Measurements from ENCODE around the gene TRAPPC2B.

Gene TRAPPC2B

DNA sequence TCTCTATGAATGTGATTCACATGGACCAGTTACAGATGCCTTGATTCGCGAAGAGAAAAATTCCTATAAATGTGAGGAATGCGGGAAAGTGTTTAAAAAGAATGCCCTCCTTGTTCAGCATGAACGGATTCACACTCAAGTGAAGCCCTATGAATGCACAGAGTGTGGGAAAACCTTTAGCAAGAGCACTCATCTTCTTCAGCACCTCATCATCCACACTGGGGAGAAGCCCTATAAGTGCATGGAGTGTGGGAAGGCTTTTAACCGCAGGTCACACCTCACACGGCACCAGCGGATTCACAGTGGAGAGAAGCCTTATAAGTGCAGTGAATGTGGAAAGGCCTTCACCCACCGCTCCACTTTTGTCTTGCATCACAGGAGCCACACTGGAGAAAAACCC, 35.4 kb upstream of the TRAPPC2B start:
- TF ChIP-seq EZH2phosphoT487 (IDR thresholded peaks at IDR 0.05; ENCODE audit: low read depth) (no peak), CTCF (IDR thresholded peaks at IDR 0.05; ENCODE audit: low read depth, low read length) (no peak)
- H3K27ac ChIP-seq (ENCODE audit: low read length) = no peak overlapping the region
- 0 out of 2 replicates have a peak, but pooled peaks cover 3% of the 10 kb centered on the region for H4K20me1 ChIP-seq (ENCODE audit: insufficient read depth, low read length)
- no peak overlapping the region for H3K4me3 ChIP-seq (ENCODE audit: low read length)
- H3K9me3 ChIP-seq (ENCODE audit: insufficient read depth, low read length) = no peaks in the 10 kb centered on the region
- no peak overlapping the region for H3K9ac ChIP-seq (ENCODE audit: low read length)
- no peak overlapping the region for H3K4me2 ChIP-seq (ENCODE audit: low read length)
- H2AFZ ChIP-seq (ENCODE audit: low read depth, low read length) = no peak overlapping the region
- H3K36me3 ChIP-seq (replicated peaks; ENCODE audit: low read depth, low read length) = peaks cover 68% of the 10 kb centered on the region
- no peaks in the 10 kb centered on the region for H3K27me3 ChIP-seq (ENCODE audit: low read depth, low read length)
- peaks cover 29% of the 10 kb centered on the region for H3K79me2 ChIP-seq (ENCODE audit: low read length)
- H3K4me1 ChIP-seq (ENCODE audit: low read length) = no peaks in the 10 kb centered on the region

DNA sequence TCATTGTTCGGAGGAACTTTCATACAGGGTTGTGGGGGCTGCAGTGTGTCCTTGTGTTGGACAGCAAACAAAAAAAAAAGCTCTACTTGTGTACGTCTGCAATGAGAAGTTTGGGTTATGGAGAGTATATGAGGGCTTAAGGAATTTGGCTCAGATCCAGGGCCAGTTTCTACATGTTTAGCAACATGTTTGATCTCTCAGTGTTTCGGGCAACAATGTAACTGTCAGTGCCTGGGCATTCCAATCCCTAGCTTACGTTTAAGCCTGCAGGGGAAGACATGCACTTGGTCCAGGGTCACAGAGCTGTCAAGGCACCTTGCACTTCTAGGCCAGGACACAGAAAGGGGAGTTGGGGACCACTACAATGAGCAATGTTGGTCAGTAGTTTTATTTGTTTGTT, 29.2 kb upstream of the TRAPPC2B start:
- Histone ChIP-seq H2AFZ (ENCODE audit: low read depth, low read length) (no peak overlapping the region), H3K4me1 (ENCODE audit: low read length) (no peaks in the 10 kb centered on the region), H3K36me3 (replicated peaks; ENCODE audit: low read depth, low read length) (peaks cover 18% of the 10 kb centered on the region), H3K79me2 (ENCODE audit: low read length) (peaks cover 14% of the 10 kb centered on the region; the same call in 1 of the 2 replicates), H4K20me1 (ENCODE audit: insufficient read depth, low read length) (no peaks in the 10 kb centered on the region), H3K4me2 (ENCODE audit: low read length) (no peak overlapping the region), H3K9me3 (ENCODE audit: insufficient read depth, low read length) (no peaks in the 10 kb centered on the region), H3K27me3 (ENCODE audit: low read depth, low read length) (no peaks in the 10 kb centered on the region), H3K27ac (ENCODE audit: low read length) (no peak overlapping the region), H3K4me3 (ENCODE audit: low read length) (no peak overlapping the region), H3K9ac (ENCODE audit: low read length) (no peak overlapping the region)
- TF ChIP-seq EZH2phosphoT487 (IDR thresholded peaks at IDR 0.05; ENCODE audit: low read depth) = no peak
- TF ChIP-seq CTCF (IDR thresholded peaks at IDR 0.05; ENCODE audit: low read depth, low read length) = no peak

DNA sequence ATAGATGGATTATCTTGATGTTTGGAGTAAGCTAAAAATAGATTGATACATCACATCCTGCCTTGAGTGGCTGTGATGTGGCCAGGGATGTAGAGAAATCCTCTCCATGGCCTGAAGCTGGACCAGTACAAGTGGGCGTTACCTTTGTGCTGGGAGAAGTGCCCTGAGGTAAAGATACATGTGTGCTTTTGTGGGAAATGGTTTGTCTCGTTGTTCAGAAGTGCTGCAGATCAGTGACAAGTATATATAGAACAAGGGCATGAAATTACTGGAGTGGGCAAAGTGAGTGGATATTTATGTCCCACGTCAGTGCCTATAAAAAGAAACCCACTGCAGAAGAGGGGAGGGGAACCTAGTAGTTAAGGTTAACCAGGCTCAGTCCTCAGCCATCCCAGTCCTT, 24.5 kb upstream of the TRAPPC2B start:
- Histone ChIP-seq H3K27ac (ENCODE audit: low read length) (no peak overlapping the region), H4K20me1 (ENCODE audit: insufficient read depth, low read length) (no peaks in the 10 kb centered on the region), H2AFZ (ENCODE audit: low read depth, low read length) (no peak overlapping the region)

DNA sequence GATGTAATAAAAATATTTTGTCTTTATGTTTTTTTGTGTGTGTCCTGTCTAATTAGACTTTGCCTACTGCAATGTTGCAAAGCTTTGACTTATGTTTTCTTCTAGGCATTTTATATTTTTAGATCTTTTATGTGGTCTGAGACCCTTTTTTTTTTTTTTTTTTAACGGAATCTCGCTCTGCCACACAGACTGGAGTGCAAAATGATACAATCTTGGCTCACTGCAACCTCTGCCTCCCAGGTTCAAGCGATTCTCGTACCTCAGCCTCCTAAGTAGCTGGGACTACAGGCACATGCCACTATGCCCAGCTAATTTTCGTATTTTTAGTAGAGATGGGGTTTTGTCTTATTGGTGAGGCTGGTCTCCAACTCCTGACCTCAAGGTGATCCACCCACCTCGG, 20.8 kb upstream of the TRAPPC2B start:
- Histone ChIP-seq H3K4me3 (ENCODE audit: low read length) (no peak overlapping the region), H4K20me1 (ENCODE audit: insufficient read depth, low read length) (no peaks in the 10 kb centered on the region), H3K4me1 (ENCODE audit: low read length) (peaks cover 16% of the 10 kb centered on the region), H3K9me3 (ENCODE audit: insufficient read depth, low read length) (no peaks in the 10 kb centered on the region), H3K4me2 (ENCODE audit: low read length) (no peak overlapping the region), H3K9ac (ENCODE audit: low read length) (no peak overlapping the region), H3K36me3 (replicated peaks; ENCODE audit: low read depth, low read length) (no peaks in the 10 kb centered on the region), H3K79me2 (ENCODE audit: low read length) (peaks cover 4% of the 10 kb centered on the region; the same call in 1 of the 2 replicates), H3K27ac (ENCODE audit: low read length) (no peak overlapping the region), H2AFZ (ENCODE audit: low read depth, low read length) (no peak overlapping the region), H3K27me3 (ENCODE audit: low read depth, low read length) (no peaks in the 10 kb centered on the region)
- TF ChIP-seq CTCF (IDR thresholded peaks at IDR 0.05; ENCODE audit: low read depth, low read length) (no peak), EZH2phosphoT487 (IDR thresholded peaks at IDR 0.05; ENCODE audit: low read depth) (no peak)

More for the DNA sequence above, 24.5 kb upstream of the TRAPPC2B start:
- no peaks in the 10 kb centered on the region for H3K27me3 ChIP-seq (ENCODE audit: low read depth, low read length)
- H3K9ac ChIP-seq (ENCODE audit: low read length) = no peak overlapping the region
- no peak for TF ChIP-seq EZH2phosphoT487 (IDR thresholded peaks at IDR 0.05; ENCODE audit: low read depth)
- TF ChIP-seq CTCF (IDR thresholded peaks at IDR 0.05; ENCODE audit: low read depth, low read length) = no peak
- H3K79me2 ChIP-seq (ENCODE audit: low read length) = peaks cover 7% of the 10 kb centered on the region; the same call in 1 of the 2 replicates
- H3K4me2 ChIP-seq (ENCODE audit: low read length) = no peak overlapping the region
- H3K9me3 ChIP-seq (ENCODE audit: insufficient read depth, low read length) = no peaks in the 10 kb centered on the region
- peaks cover 16% of the 10 kb centered on the region for H3K4me1 ChIP-seq (ENCODE audit: low read length)
- no peak overlapping the region for H3K4me3 ChIP-seq (ENCODE audit: low read length)
- H3K36me3 ChIP-seq (replicated peaks; ENCODE audit: low read depth, low read length) = no peaks in the 10 kb centered on the region

Measured in OCI-LY3 (cell line).